C4-2B (cell line): ENCODE results near the gene INSYN2B.

Source experiments
- CTCF ChIP-seq: fragments of 450-650 bp; conservative IDR thresholded peaks from 2 replicates; pipeline ENCODE4 v1.5.1; 2017; ENCODE audit warnings: mild to moderate bottlenecking
- ZFX ChIP-seq: fragments of 450-650 bp; IDR thresholded peaks from 2 replicates; pipeline ENCODE4 v1.6.1; 2017

- TF ChIP-seq CTCF = no peak
- no peak for TF ChIP-seq ZFX
These were observed 38.1 kb downstream of the INSYN2B start for GRCh38 chr5:169942181-169942580.
